Mammary microvascular endothelial cell (primary cell): ENCODE measurements around the gene ZBED3. TPM values are rescaled to one million over a fixed set of nuclear protein-coding genes. Genes with fewer than 3 reads are reported as not detected.

ENCODE experiments used
- total RNA-seq: library from RNA; depleted of rRNA; stranded (reverse); fragments of >200 nt; gene quantifications from 2 replicates; pipeline ENCODE4 v1.2.3, GENCODE V29; 2015

Gene ZBED3, protein sequence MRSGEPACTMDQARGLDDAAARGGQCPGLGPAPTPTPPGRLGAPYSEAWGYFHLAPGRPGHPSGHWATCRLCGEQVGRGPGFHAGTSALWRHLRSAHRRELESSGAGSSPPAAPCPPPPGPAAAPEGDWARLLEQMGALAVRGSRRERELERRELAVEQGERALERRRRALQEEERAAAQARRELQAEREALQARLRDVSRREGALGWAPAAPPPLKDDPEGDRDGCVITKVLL
- 1.5 and 4.7 TPM in 2 replicates for total RNA-seq

DNA sequence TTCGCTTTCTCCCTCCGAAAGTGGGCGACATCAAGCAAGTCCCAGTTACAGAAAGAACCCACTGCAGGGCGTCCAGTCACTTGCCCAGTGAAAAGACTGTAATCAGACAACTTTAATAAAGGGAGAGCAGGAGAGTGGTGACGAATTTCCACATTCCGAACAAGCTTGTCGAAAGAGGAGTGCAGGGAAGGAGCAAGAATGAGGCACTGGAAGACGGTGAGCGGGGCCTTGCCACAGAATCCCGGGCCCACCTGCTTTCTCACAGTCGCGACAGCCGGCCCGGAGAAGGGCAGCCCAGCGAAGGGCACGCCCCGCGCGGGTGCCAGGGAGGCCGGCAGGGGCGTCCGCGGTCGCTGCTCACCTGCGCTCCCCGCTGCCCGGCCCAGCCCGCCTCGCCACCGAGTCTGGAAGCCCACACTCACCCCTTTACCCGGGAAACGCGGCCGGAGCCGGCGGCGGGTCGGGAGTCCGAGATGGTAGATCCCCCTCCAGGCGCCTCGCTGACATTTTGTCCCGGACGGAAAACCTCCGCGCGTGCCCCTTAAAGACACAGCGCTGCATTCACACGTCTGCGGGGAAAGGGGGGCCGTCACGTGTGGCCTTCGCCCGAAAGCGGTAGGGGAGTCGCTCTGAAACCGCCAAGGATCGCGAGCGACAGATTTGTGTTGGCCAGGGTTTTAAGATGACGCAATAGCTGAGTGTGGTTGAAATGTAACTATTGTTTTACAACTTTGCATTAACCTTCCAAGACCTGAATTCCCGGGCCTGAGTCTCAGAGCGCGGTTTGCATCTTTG, at the start of gene ZBED3:
ZBED3 (minus strand) TSS at position 597 of the 795 bp plus-strand sequence. CDS start 9,407 bp downstream, outside the sequence.

DNA sequence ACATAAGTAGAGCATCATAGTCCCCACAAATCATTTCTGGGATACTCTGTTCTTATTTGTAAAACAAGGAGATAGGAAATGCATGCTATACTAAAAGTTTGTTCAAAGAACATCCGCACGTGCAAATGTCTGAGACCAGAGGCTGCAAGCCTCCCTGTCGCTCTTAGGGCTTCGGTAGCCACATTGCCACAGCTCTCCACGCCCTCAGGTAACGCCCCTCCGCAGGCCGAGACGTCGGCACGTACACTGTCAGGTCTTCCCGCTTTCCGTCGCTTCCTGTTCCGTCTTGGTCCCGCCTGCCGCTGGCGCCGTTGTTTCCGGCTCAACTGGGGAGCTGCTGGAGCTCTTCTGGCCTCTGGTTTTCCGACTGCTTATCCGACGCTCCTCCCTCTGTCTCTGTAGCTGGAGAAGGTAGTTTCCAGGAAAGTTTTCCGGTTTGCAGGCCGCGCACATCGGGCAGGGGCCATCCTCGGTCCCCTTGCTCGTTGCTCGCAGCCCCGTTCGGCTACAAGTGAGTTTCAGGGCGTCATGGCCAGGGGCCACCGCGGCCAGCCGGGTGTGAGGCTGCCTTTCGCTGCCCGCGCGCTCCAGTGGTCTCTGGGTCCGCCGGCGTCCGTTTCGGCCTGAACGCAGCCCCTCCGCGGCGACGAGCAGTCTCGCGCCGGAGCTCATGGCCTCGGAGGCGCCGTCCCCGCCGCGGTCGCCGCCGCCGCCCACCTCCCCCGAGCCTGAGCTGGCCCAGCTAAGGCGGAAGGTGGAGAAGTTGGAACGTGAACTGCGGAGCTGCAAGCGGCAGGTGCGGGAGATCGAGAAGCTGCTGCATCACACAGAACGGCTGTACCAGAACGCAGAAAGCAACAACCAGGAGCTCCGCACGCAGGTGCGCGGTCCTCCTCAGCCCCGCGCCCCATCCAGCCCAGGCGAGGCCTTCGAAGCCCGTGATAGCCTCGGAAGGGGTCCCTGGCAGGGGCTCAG, 56.7 kb downstream of the ZBED3 start, which contains the start of gene AGGF1:
AGGF1 (plus strand) TSS at position 308 of the 975 bp plus-strand sequence; CDS start at position 671, 363 bp downstream.

Other genes with a start within 250 kb of the ZBED3 start
- not detected in 2 replicates for gene S100Z, start 237.3 kb downstream of the ZBED3 start, total RNA-seq
- not detected in 2 replicates for gene CRHBP, start 134.2 kb downstream of the ZBED3 start, total RNA-seq
- gene AGGF1, start 56.9 kb downstream of the ZBED3 start, total RNA-seq, result 12.6 and 14.5 TPM in 2 replicates
- not detected in 2 replicates for gene PDE8B, start 123.4 kb upstream of the ZBED3 start, total RNA-seq